Right cardiac atrium (tissue), 5 donors: Measurements from ENCODE around the gene ANKS3. TPM values are rescaled to one million over a fixed set of nuclear protein-coding genes. Genes with fewer than 3 reads are reported as not detected.
A peak's percentile ranks its signal among the peaks of the same experiment; 100 is the strongest.

Source experiments
- ATAC-seq, 2 donors: fragments of 200-7000 bp; cut with Tn5 transposase; one replicate each; pipeline versions ENCODE4 v1.8.0 to v1.9.1; 2020; ENCODE audit warnings: moderate library complexity in 2 of 2, mild to moderate bottlenecking in 1 of 2
- DNase-seq, 3 donors: peaks; one replicate each; pipeline ENCODE4 v3.0.0-alpha.2; 2020
- H3K27ac ChIP-seq: one replicate; pipeline ENCODE4 v1.5.1; 2013; ENCODE audit warnings: mild to moderate bottlenecking, low read length, control low read depth, moderate library complexity
- H3K27me3 ChIP-seq: one replicate; pipeline ENCODE4 v1.6.1; 2013; ENCODE audit not compliant: control insufficient read depth, insufficient read depth
- H3K4me1 ChIP-seq: one replicate; pipeline ENCODE4 v1.6.1; 2013; ENCODE audit warnings: low read length; ENCODE audit not compliant: control insufficient read depth, insufficient read depth
- H3K4me3 ChIP-seq: one replicate; pipeline ENCODE4 v1.5.1; 2013; ENCODE audit warnings: low read length, control low read depth
- H3K9me3 ChIP-seq: one replicate; pipeline ENCODE4 v1.6.1; 2013; ENCODE audit warnings: low read length; ENCODE audit not compliant: control insufficient read depth
- WGBS: extraction: QIAGEN DNeasy Blood & Tissue Kit; methylation state at CpG from one replicate; pipeline ENCODE4 v1.1.7; 2013; 5-methylcytosine and 5-hydroxymethylcytosine counted together
- intact Hi-C, 4 donors: fragments of 100-400 bp; cut with DNase I; formaldehyde crosslinking; loops; one replicate each; pipeline versions ENCODE4 v1.11.0 to v1.14.0; 2022 to 2023
- polyA plus RNA-seq: library from polyadenylated mRNA; stranded (reverse); fragments of 200-250 nt; gene quantifications from one replicate; pipeline ENCODE4 v1.2.3, GENCODE V29; 2013
- total RNA-seq, 4 donors: library from RNA; stranded (reverse); fragmentation: NEBNext Ultra II Directional; extraction: Animal tissue kit (Norgen Biotek cat#: 25700); gene quantifications; one replicate each; pipeline ENCODE4 v1.2.1, GENCODE V29; 2021
- donor health status: healthy with polysubstance abuse.
- donor health status: DM: no; HTN: yes; CAD: no.
- donor health status: DM: no; HTN: no; CAD: no.
- donor health status: DM: no; HTN: yes; CAD: no; lungs with severe emphysema.
- donor health status: DM: yes; HTN: yes; CAD: no.

Gene ANKS3
- total and polyA plus RNA-seq, 5 donors = 8.9 to 13.5 (median 11.0) TPM

DNA sequence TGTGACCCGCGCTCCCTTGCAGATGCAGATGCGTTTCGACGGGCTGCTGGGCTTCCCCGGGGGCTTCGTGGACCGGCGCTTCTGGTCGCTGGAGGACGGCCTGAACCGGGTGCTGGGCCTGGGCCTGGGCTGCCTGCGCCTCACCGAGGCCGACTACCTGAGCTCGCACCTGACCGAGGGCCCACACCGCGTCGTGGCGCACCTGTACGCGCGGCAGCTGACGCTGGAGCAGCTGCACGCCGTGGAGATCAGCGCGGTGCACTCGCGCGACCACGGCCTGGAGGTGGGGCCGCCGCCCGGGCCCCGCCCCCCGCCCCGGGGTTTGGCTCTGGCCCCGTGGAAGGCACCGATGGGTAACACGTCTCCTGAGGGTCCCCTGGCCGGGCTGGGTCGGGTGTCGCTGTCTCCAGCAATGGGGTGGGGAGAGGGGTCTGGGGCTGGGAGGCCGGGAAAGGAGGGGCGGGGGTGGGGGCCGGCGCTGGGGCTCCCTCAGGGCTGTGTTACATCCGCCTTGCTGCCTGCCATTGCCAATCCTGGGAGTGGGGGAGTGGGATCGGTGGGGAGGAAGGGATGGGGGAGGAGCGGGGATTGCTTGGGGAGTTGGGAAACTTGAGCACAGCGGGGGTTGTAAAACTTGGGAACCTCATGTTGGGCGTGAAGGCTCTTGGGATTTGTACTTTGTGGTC, 40.0 kb downstream of the ANKS3 start:
- DNase-seq (peak; percentile 48 to 84 (median 84)), ATAC-seq (peak; percentile 15 to 18)
- Histone ChIP-seq H3K4me1 (peaks cover 7% of the 10 kb centered on the region), H3K27me3 (no peaks in the 10 kb centered on the region), H3K9me3 (no peaks in the 10 kb centered on the region), H3K27ac (peak overlapping the region; percentile 36), H3K4me3 (peak overlapping the region; percentile 65)
- WGBS = 1% methylated on average over 54 of the region's 54 CpGs
- intact Hi-C loops = loop anchor here in 1 of 4 donors (10.0 kb wide), 1 partner anchor 261 kb away; the partner anchor contains the start of gene SEC14L5

DNA sequence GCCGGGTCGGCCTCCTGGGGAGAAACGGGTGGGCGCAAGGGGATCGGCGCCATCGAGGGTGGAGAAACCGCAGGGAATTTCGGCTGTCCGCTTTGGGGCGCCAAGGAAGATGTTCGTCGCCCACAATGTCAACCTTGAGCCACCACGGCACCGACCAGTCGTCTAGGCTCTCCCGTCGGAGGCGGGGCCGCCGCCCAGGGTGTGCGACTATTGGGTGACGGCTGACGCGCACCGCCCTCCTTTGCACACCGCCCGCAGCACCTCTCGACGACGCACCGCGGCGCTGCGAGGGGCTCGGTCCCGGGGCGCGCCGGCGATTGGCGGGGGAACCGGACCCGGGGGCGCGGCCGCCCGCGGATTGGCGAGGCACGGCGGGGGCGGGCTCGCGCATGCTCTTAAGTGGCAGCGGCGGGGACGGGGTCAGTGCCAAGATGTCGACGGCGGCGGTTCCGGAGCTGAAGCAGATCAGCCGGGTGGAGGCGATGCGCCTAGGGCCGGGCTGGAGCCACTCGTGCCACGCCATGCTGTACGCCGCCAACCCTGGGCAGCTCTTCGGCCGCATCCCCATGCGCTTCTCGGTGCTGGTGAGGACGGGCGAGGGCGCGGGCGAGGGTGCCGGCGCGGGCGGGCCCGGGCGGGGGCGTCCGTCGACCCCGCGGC, 40.6 kb downstream of the ANKS3 start, which contains the start of gene NUDT16L1:
TSS of gene NUDT16L1 (plus strand) at position 267 of the 660 bp plus-strand sequence. CDS start at position 432, 165 bp downstream.
- ATAC-seq = peak; percentile 89 to 90
- peak; percentile 97 to 99 (median 99) for DNase-seq
- under 1% methylated on average over 91 of the region's 91 CpGs for WGBS
- H3K4me3 ChIP-seq = peak within 1 kb of the TSS; percentile 65
- H3K27me3 ChIP-seq = no peaks in the 10 kb centered on the region
- intact Hi-C loops = loop anchor here in 1 of 4 donors (10.0 kb wide), 1 partner anchor 261 kb away; the partner anchor contains the start of gene SEC14L5
- no peaks in the 10 kb centered on the region for H3K9me3 ChIP-seq
- peaks cover 7% of the 10 kb centered on the region for H3K4me1 ChIP-seq
- peak within 1 kb of the TSS; percentile 36 for H3K27ac ChIP-seq

DNA sequence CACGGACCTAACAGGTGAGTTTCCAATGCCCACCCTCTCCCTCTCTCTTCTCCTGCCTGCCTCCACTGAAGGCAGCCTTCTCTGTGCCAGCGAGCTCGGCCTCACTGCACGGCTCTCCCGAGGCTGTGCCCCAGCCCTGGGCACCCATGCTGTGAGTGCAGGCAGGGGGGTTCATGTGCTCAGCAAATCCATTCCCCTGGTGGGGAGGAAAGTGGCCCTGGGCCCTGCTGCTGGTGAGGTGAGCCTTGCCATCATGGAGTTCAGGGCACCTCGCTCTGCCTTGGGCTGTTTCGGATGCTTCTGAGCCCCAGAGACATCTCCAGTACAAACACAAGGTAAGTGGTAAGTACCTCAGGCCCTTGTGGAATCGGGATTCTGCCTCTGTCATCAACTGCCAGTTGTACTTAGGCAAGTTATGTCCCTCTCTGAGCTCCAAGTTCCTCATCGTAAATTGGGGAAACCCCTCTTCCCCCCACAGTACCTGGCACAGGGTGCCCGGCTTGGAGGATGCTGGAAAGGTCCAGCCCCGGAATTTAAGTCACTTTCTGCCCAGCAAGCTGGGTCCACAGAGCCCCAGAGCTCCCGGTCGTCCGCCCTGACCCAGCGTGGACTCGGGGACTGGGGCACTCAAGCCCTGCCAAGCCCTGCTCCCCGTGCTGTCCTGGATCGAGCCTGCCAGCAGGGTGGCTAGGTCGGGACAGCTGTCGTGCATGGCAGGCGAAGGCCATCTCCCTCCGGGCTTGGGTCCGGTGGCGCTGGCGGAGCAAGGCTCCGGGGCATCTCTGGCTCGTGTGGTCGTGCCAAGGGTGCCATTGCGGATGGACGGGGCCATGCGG, 41.4 kb downstream of the ANKS3 start:
- DNase-seq = peak in 2 of 3 donors; percentile 14 to 45
- H3K4me1 ChIP-seq = peaks cover 7% of the 10 kb centered on the region

DNA sequence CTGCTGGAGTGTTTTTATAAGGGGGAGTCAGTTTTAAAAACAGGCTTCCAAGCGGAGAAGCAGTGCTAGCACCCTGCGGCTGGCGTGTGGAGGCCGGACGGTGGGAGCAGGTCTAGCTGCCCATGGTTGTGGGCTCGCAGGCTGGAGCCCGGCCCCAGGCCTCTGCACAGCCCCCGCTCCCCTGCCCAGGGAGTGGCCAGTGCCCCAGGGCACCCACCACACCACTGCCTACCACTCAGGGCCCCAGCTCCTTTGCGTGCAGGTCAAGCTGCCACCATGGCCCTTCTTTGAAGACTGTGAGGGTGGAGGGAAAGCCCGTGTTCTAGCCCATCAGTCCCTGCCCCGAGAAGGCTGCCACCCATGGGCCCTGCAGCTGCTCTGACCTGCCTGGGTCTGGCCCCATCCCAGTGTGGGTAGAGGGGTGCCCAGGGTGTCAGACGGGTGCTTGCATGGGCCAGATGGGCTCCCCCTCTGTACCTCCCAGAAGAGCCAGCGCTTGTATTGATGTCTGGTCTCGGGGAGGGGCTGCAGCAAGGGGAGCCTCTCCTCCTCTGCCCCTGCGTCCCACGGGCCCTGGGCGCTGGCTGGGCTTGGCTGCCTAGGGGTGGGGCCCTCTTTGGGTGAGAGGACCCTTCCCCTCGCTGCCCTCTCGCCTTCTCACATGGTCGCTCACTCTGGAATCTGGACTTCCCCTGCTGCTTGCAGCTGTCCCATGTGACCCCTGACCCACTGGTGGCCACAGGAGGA, 42.2 kb downstream of the ANKS3 start:
- Histone ChIP-seq H3K27me3 (no peaks in the 10 kb centered on the region), H3K9me3 (no peaks in the 10 kb centered on the region), H3K4me3 (no peak overlapping the region), H3K27ac (no peak overlapping the region), H3K4me1 (peaks cover 7% of the 10 kb centered on the region)
- intact Hi-C loops = loop anchor here in 1 of 4 donors (10.0 kb wide), 1 partner anchor 263 kb away; the partner anchor contains the start of gene SEC14L5
- peak in 2 of 3 donors; percentile 13 to 65 for DNase-seq
- ATAC-seq = no peak
- 76% methylated on average over 20 of the region's 20 CpGs for WGBS

More for the DNA sequence above, 41.4 kb downstream of the ANKS3 start:
- H3K9me3 ChIP-seq = no peaks in the 10 kb centered on the region
- WGBS = 22% methylated on average over 31 of the region's 31 CpGs
- no peaks in the 10 kb centered on the region for H3K27me3 ChIP-seq
- peak overlapping the region; percentile 33 for H3K27ac ChIP-seq
- peak; percentile 0 to 15 for ATAC-seq
- intact Hi-C loops = loop anchor here in 1 of 4 donors (10.0 kb wide), 1 partner anchor 262 kb away; the partner anchor contains the start of gene SEC14L5
- peak overlapping the region; percentile 39 for H3K4me3 ChIP-seq

DNA sequence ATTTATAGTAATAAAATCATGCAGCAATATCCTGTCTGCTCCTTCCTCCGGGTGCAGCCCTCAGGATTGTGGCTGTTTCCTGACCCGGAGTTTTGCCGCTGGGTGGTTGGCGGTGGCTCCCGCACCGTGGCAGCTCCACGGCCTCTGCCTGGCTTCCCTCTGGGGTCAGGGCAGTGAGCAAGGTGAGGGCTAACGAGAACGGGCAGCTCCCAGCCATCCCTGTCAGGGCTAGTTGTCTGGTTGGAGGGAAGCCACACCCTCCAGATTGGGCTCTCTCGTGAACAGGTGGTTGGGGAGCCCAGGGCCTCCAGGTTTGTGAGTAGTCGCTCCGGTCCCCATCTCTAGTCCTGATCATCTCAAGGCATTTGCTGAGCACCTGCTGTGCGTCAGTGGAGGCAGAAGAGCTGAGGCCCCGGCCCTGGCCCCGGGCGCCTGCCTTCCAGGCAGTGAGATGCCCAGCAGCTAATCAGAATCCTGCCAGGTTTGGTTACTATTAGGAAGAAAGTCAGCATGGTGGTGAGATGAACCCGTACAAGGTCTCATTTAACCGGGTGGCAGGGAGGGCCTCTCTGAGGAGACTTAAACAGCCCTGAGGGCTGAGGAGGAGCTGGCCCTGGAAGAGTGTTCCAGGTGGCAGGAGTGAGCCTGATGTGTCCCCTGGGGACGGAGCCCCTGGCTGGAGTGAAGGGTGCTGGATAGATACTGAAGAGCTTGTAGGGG, 43.0 kb downstream of the ANKS3 start:
- WGBS = 69% methylated on average over 19 of the region's 19 CpGs
- no peaks in the 10 kb centered on the region for H3K27me3 ChIP-seq
- H3K27ac ChIP-seq = no peak overlapping the region
- ATAC-seq (no peak), DNase-seq (peak in 2 of 3 donors; percentile 14 to 63)
- H3K9me3 ChIP-seq = no peaks in the 10 kb centered on the region
- peaks cover 7% of the 10 kb centered on the region for H3K4me1 ChIP-seq
- intact Hi-C loops = loop anchor here in 1 of 4 donors (10.0 kb wide), 1 partner anchor 264 kb away; the partner anchor contains the start of gene SEC14L5
- no peak overlapping the region for H3K4me3 ChIP-seq

DNA sequence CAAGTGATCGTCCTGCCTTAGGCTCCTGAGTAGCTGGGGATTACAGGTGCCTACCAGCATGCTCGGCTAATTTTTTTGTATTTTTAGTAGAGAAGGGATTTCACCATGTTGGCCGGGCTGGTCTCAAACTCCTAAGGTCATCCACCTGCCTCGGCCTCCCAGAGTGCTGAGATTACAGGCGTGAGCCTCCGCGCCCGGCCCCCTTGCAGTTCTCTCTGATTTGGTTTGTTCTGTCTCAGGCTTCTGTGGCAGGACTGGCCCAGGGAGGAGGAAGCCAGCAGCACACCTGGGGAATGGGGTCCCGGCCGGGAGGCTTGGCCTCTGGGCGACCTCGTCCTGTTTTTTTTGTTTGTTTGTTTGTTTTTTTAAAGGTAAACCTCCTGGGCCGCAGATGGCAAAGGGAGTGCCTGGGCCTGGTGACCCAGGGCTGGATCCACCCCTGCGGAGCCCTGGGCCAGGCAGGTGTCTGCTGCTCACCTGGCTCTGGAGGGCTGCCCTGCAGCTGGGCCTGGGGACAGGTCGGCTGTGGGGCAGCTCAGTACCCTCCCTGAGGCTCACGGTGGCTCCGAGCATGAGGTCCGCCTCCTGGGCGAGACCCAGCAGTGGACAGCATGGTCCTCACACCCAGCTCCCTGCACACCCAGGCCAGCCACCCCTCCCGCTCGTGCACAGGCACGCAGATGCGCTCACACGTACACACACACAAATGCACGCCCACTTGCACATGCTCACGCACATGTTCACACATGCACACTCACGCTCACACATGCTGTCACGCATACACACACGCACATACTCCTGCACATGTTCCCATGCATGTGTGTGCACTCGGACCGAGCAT, 44.0 kb downstream of the ANKS3 start:
- Histone ChIP-seq H3K27me3 (no peaks in the 10 kb centered on the region), H3K4me3 (no peak overlapping the region), H3K27ac (no peak overlapping the region), H3K9me3 (no peaks in the 10 kb centered on the region), H3K4me1 (peaks cover under 1% of the 10 kb centered on the region)
- intact Hi-C loops = loop anchor here in 1 of 4 donors (10.0 kb wide), 1 partner anchor 265 kb away; the partner anchor contains the start of gene SEC14L5
- DNase-seq (peak; percentile 14 to 59 (median 44)), ATAC-seq (no peak)
- 83% methylated on average over 31 of the region's 31 CpGs for WGBS

DNA sequence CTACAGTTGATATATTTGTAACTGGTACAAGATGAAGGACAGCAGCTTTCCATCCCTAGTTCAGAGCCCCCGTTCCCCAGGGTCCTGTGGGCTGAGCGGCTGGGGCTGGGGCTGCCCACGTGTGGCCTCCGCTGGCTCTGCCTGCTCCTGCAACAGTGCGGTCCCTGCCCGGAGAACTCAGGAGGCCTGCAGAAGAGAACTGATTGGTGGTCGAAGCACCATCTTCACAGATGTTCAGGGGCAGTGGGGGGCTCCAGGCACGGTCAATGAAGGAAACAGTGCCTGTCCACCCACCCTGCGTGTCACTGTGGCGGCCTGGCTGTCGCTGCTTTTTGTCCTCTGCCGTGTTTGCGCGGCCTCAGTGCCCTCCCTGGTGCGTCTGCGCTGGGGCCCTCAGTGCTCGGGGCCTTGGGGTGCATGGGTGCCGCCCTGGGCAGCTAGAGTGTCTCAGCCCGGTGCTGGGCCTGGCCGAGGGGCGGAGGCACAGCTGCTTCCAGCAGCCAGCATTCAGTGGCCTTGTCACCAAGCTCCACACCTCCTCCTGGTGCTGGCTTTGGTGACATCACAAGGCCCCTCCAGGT, 44.9 kb downstream of the ANKS3 start:
- ATAC-seq (no peak), DNase-seq (peak in 2 of 3 donors; percentile 48 to 50)
- Histone ChIP-seq H3K4me3 (no peak overlapping the region), H3K9me3 (no peaks in the 10 kb centered on the region), H3K27me3 (no peaks in the 10 kb centered on the region), H3K4me1 (no peaks in the 10 kb centered on the region), H3K27ac (no peak overlapping the region)
- 90% methylated on average over 21 of the region's 21 CpGs for WGBS
- intact Hi-C loops = no loop called here

DNA sequence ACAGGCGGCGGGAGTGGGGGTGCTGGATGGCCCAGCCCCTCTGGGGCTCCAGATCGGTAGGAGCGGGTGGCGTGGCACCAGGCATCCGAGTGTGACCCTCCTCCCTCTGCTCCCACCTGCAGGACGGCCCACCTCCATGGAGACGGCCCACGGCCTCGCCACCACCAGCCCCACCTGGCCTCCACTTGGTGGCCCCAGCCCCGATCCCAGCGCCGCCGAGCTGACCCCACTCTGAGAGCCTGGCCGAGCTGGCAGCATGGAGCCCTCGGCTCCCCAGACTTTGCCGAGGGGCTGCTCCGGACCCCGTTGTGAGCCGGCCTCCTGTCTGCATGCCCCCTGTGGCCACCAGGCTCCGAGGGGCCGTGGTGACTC, 45.4 kb downstream of the ANKS3 start:
- Histone ChIP-seq H3K4me3 (no peak overlapping the region), H3K4me1 (no peaks in the 10 kb centered on the region), H3K9me3 (no peaks in the 10 kb centered on the region), H3K27me3 (no peaks in the 10 kb centered on the region), H3K27ac (no peak overlapping the region)
- DNase-seq (peak; percentile 24 to 65 (median 61)), ATAC-seq (no peak)
- 93% methylated on average over 22 of the region's 22 CpGs for WGBS
- intact Hi-C loops = no loop called here
